ENCODE measurements around the gene INSIG1.

INSIG1 gene

GRCh38 chr7:155266440-155266839 lies 31.2 kb upstream of the INSIG1 start:
- no peak for DNase-seq (ENCODE audit: low spot score)

- DNase-seq (ENCODE audit: low spot score), result no peak
Observed at GRCh38 chr7:155267023-155267422, 30.7 kb upstream of the INSIG1 start.

GRCh38 chr7:155267436-155267835 lies 30.2 kb upstream of the INSIG1 start:
- DNase-seq (ENCODE audit: low spot score), result no peak

- DNase-seq (ENCODE audit: low spot score), result no peak
Observed at GRCh38 chr7:155268211-155268610, 29.5 kb upstream of the INSIG1 start.

GRCh38 chr7:155268921-155269650 lies 28.6 kb upstream of the INSIG1 start:
- DNase-seq (ENCODE audit: low spot score), result no peak

- DNase-seq (ENCODE audit: low spot score), result no peak
Observed at GRCh38 chr7:155269766-155270585, 27.7 kb upstream of the INSIG1 start.

GRCh38 chr7:155270861-155271260 lies 26.8 kb upstream of the INSIG1 start:
- DNase-seq (ENCODE audit: low spot score), result no peak

- DNase-seq (ENCODE audit: low spot score), result no peak
Observed at GRCh38 chr7:155274633-155275355, 22.9 kb upstream of the INSIG1 start.

GRCh38 chr7:155276042-155276799 lies 21.5 kb upstream of the INSIG1 start:
- DNase-seq (ENCODE audit: low spot score), result no peak

- no peak for DNase-seq (ENCODE audit: low spot score)
Observed at GRCh38 chr7:155276800-155277375, 20.8 kb upstream of the INSIG1 start.

GRCh38 chr7:155277385-155277994 lies 20.2 kb upstream of the INSIG1 start:
- no peak for DNase-seq (ENCODE audit: low spot score)

- DNase-seq (ENCODE audit: low spot score), result no peak
Observed at GRCh38 chr7:155278921-155279320, 18.8 kb upstream of the INSIG1 start.

GRCh38 chr7:155279787-155280445 lies 17.8 kb upstream of the INSIG1 start:
- no peak for DNase-seq (ENCODE audit: low spot score)

- no peak for DNase-seq (ENCODE audit: low spot score)
Observed at GRCh38 chr7:155280446-155281397, 17.0 kb upstream of the INSIG1 start.

- no peak for DNase-seq (ENCODE audit: low spot score)
Observed at GRCh38 chr7:155281398-155281969, 16.2 kb upstream of the INSIG1 start.

- no peak for DNase-seq (ENCODE audit: low spot score)
Observed at GRCh38 chr7:155282671-155283070, 15.0 kb upstream of the INSIG1 start.

GRCh38 chr7:155283565-155284194 lies 14.0 kb upstream of the INSIG1 start:
- DNase-seq (ENCODE audit: low spot score), result no peak

GRCh38 chr7:155284496-155285274 lies 13.0 kb upstream of the INSIG1 start:
- DNase-seq (ENCODE audit: low spot score), result no peak

Measured in cerebellar cortex (tissue), 1 donor.